ENCODE data around the gene INS. TPM values are rescaled to one million over a fixed set of nuclear protein-coding genes. Genes with fewer than 3 reads are reported as not detected.

INS gene
- total RNA-seq, 1 donor from 2014 or later = not detected

GRCh38 chr11:2128511-2129307, 32.3 kb downstream of the INS start:
- FAIRE-seq = no peak
- no peaks in the 10 kb centered on the region for H3K36me3 ChIP-seq (ENCODE audit: insufficient read depth, low read length)
- no peak overlapping the region for H3K27ac Mint-ChIP-seq (ENCODE audit: unreplicated experiment)

GRCh38 chr11:2128130-2128510, 32.9 kb downstream of the INS start:
- no peak for DNase-seq (ENCODE audit: low read depth)
- Histone ChIP-seq H3K36me3 (ENCODE audit: insufficient read depth, low read length) (no peaks in the 10 kb centered on the region), H3K4me2 (ENCODE audit: low read length) (no peak overlapping the region), H3K4me1 (ENCODE audit: insufficient read depth, low read length) (no peaks in the 10 kb centered on the region), H3K27ac (ENCODE audit: low read depth, low read length) (no peak overlapping the region), H3K9me3 (ENCODE audit: insufficient read depth, low read depth, low read length) (peaks cover 6% of the 10 kb centered on the region), H3K79me2 (ENCODE audit: insufficient read depth, low read length) (no peaks in the 10 kb centered on the region), H2AFZ (ENCODE audit: low read depth, low read length) (no peak overlapping the region), H3K4me3 (ENCODE audit: insufficient read depth, low read depth, low read length) (no peak overlapping the region), H3K9ac (ENCODE audit: low read length) (no peak overlapping the region), H4K20me1 (ENCODE audit: insufficient read depth, low read length) (peaks cover 3% of the 10 kb centered on the region), H3K27me3 (ENCODE audit: insufficient read depth, low read length) (peaks cover 5% of the 10 kb centered on the region)
- peaks cover 2% of the 10 kb centered on the region for H3K36me3 Mint-ChIP-seq (ENCODE audit: low read depth, unreplicated experiment)
- peaks cover 4% of the 10 kb centered on the region for H3K9me3 Mint-ChIP-seq (ENCODE audit: unreplicated experiment)
- no peak for TF ChIP-seq EZH2 (IDR thresholded peaks at IDR 0.05; ENCODE audit: insufficient read depth, low read length)
- no peak for TF ChIP-seq CTCF (IDR thresholded peaks at IDR 0.05; ENCODE audit: insufficient read depth, low read depth, low read length)
- H3K27me3 Mint-ChIP-seq (ENCODE audit: low read depth, unreplicated experiment) = peaks cover 28% of the 10 kb centered on the region
- H3K4me3 Mint-ChIP-seq (ENCODE audit: unreplicated experiment) = no peak overlapping the region
- H3K27ac Mint-ChIP-seq (ENCODE audit: unreplicated experiment) = no peak overlapping the region
- no peaks in the 10 kb centered on the region for H3K4me1 Mint-ChIP-seq (ENCODE audit: low read depth, unreplicated experiment)
- no peak for FAIRE-seq

More at GRCh38 chr11:2128511-2129307, 32.3 kb downstream of the INS start:
- DNase-seq (ENCODE audit: low read depth) = no peak
- no peaks in the 10 kb centered on the region for H3K4me1 Mint-ChIP-seq (ENCODE audit: low read depth, unreplicated experiment)
- Histone ChIP-seq H3K4me2 (ENCODE audit: low read length) (no peak overlapping the region), H3K4me1 (ENCODE audit: insufficient read depth, low read length) (no peaks in the 10 kb centered on the region), H4K20me1 (ENCODE audit: insufficient read depth, low read length) (peaks cover 3% of the 10 kb centered on the region), H2AFZ (ENCODE audit: low read depth, low read length) (no peak overlapping the region), H3K4me3 (ENCODE audit: insufficient read depth, low read depth, low read length) (no peak overlapping the region), H3K9me3 (ENCODE audit: insufficient read depth, low read depth, low read length) (peaks cover 6% of the 10 kb centered on the region), H3K27ac (ENCODE audit: low read depth, low read length) (no peak overlapping the region), H3K9ac (ENCODE audit: low read length) (no peak overlapping the region), H3K79me2 (ENCODE audit: insufficient read depth, low read length) (no peaks in the 10 kb centered on the region), H3K27me3 (ENCODE audit: insufficient read depth, low read length) (peaks cover 7% of the 10 kb centered on the region)
- H3K36me3 Mint-ChIP-seq (ENCODE audit: low read depth, unreplicated experiment) = peaks cover 2% of the 10 kb centered on the region
- H3K9me3 Mint-ChIP-seq (ENCODE audit: unreplicated experiment) = peaks cover 2% of the 10 kb centered on the region
- no peak for TF ChIP-seq CTCF (IDR thresholded peaks at IDR 0.05; ENCODE audit: insufficient read depth, low read depth, low read length)
- no peak for TF ChIP-seq EZH2 (IDR thresholded peaks at IDR 0.05; ENCODE audit: insufficient read depth, low read length)
- no peak overlapping the region for H3K4me3 Mint-ChIP-seq (ENCODE audit: unreplicated experiment)
- peaks cover 25% of the 10 kb centered on the region for H3K27me3 Mint-ChIP-seq (ENCODE audit: low read depth, unreplicated experiment)
